Mesenchymal stem cell (in vitro differentiated cells and primary cell): Measurements from ENCODE around the gene SYT11. TPM values are rescaled to one million over a fixed set of nuclear protein-coding genes. Genes with fewer than 3 reads are reported as not detected.
A peak's percentile ranks its signal among the peaks of the same experiment; 100 is the strongest.

Source experiments
- DNase-seq: peaks from one replicate; pipeline ENCODE4 v3.0.0-alpha.2; 2013
- H2AFZ ChIP-seq: one replicate; pipeline ENCODE4 v1.6.1; 2013; ENCODE audit warnings: low read depth, mild to moderate bottlenecking, control low read depth, inconsistent platforms, low read length, moderate library complexity
- H2AK5ac ChIP-seq: 2 replicates; pipeline ENCODE4 v1.6.1; 2013; ENCODE audit warnings: low read length, moderate library complexity, mild to moderate bottlenecking, inconsistent platforms; ENCODE audit not compliant: severe bottlenecking
- H2BK120ac ChIP-seq: one replicate; pipeline ENCODE4 v1.6.1; 2013; ENCODE audit warnings: low read depth, mild to moderate bottlenecking, inconsistent platforms, low read length, moderate library complexity
- H2BK12ac ChIP-seq, 2 experiments: one replicate each; pipeline ENCODE4 v1.6.1; 2013; ENCODE audit warnings: inconsistent platforms in 2 of 2, low read length in 2 of 2, mild to moderate bottlenecking in 2 of 2, moderate library complexity in 2 of 2, control low read depth in 1 of 2
- H2BK15ac ChIP-seq: one replicate; pipeline ENCODE4 v1.6.1; 2013; ENCODE audit warnings: mild to moderate bottlenecking, low read depth, inconsistent platforms; ENCODE audit not compliant: poor library complexity, severe bottlenecking
- H2BK5ac ChIP-seq: 2 replicates; pipeline ENCODE4 v1.6.1; 2013; ENCODE audit warnings: low read depth, mild to moderate bottlenecking, low read length, control low read depth, inconsistent platforms; ENCODE audit not compliant: poor library complexity, severe bottlenecking
- H3K14ac ChIP-seq, 2 experiments: one replicate each; pipeline ENCODE4 v1.6.1; 2013; ENCODE audit warnings: inconsistent platforms in 2 of 2, low read length in 2 of 2, control low read depth in 1 of 2, mild to moderate bottlenecking in 1 of 2, moderate library complexity in 1 of 2
- H3K18ac ChIP-seq, 2 experiments: one replicate each; pipeline ENCODE4 v1.6.1; 2013; ENCODE audit warnings: inconsistent platforms in 2 of 2, low read length in 2 of 2, control low read depth in 1 of 2, low read depth in 1 of 2, mild to moderate bottlenecking in 1 of 2
- H3K23ac ChIP-seq, 2 experiments: one replicate each; pipeline ENCODE4 v1.6.1; 2013; ENCODE audit warnings: inconsistent platforms in 2 of 2, low read length in 2 of 2, mild to moderate bottlenecking in 2 of 2, moderate library complexity in 2 of 2, control low read depth in 1 of 2
- H3K27ac ChIP-seq: 2 replicates; pipeline ENCODE4 v1.5.1; 2013; ENCODE audit warnings: mild to moderate bottlenecking, moderate library complexity, low read length, control low read depth, inconsistent platforms; ENCODE audit not compliant: poor library complexity, severe bottlenecking
- H3K27me3 ChIP-seq, 2 experiments: 2 replicates each; pipeline versions ENCODE4 v1.6.1 to v1.7.0; 2013; ENCODE audit warnings: low read length in 2 of 2, mild to moderate bottlenecking in 2 of 2, moderate library complexity in 2 of 2, control low read depth in 1 of 2, inconsistent platforms in 1 of 2; ENCODE audit not compliant: control insufficient read depth in 1 of 2, insufficient read depth in 1 of 2
- H3K36me3 ChIP-seq, 2 experiments: 2 replicates each; pipeline versions ENCODE4 v1.6.1 to v1.7.0; 2013; ENCODE audit warnings: low read length in 2 of 2, control low read depth in 1 of 2, inconsistent platforms in 1 of 2, low read depth in 1 of 2, mild to moderate bottlenecking in 1 of 2; ENCODE audit not compliant: insufficient read depth in 2 of 2, control insufficient read depth in 1 of 2
- H3K4ac ChIP-seq, 2 experiments: one replicate each; pipeline ENCODE4 v1.6.1; 2013; ENCODE audit warnings: inconsistent platforms in 2 of 2, low read length in 2 of 2, mild to moderate bottlenecking in 2 of 2, moderate library complexity in 2 of 2, control low read depth in 1 of 2, low read depth in 1 of 2
- H3K4me1 ChIP-seq: 2 replicates; pipeline ENCODE4 v1.6.1; 2013; ENCODE audit warnings: low read depth, low read length, control low read depth; ENCODE audit not compliant: control insufficient read depth, insufficient read depth
- H3K4me2 ChIP-seq: 2 replicates; pipeline ENCODE4 v1.6.1; 2013; ENCODE audit warnings: low read length, mild to moderate bottlenecking, inconsistent platforms; ENCODE audit not compliant: poor library complexity, severe bottlenecking
- H3K4me3 ChIP-seq, 2 experiments: 2 replicates each; pipeline versions ENCODE4 v1.5.1 to v1.7.0; 2013; ENCODE audit warnings: low read length in 2 of 2, mild to moderate bottlenecking in 2 of 2, control low read depth in 1 of 2, low read depth in 1 of 2; ENCODE audit not compliant: insufficient read depth in 1 of 2
- H3K79me1 ChIP-seq: replicated peaks from 2 replicates; pipeline ENCODE4 v1.6.1; 2013; ENCODE audit warnings: mild to moderate bottlenecking, control low read depth, low read length, inconsistent platforms; ENCODE audit not compliant: poor library complexity, severe bottlenecking
- H3K9ac ChIP-seq: 2 replicates; pipeline ENCODE4 v1.7.0; 2013; ENCODE audit warnings: mild to moderate bottlenecking, low read length, moderate library complexity
- H3K9me3 ChIP-seq: 2 replicates; pipeline ENCODE4 v1.7.0; 2013; ENCODE audit warnings: mild to moderate bottlenecking, low read length; ENCODE audit not compliant: control insufficient read depth
- H4K8ac ChIP-seq: one replicate; pipeline ENCODE4 v1.6.1; 2013; ENCODE audit warnings: inconsistent platforms, mild to moderate bottlenecking, low read length, moderate library complexity
- H4K91ac ChIP-seq: one replicate; pipeline ENCODE4 v1.6.1; 2013; ENCODE audit warnings: mild to moderate bottlenecking, low read length, inconsistent platforms
- WGBS: methylation state at CpG from one replicate; pipeline ENCODE4 v1.1.7; 2013; ENCODE audit warnings: mixed read lengths; 5-methylcytosine and 5-hydroxymethylcytosine counted together
- polyA plus RNA-seq, 2 experiments: library from polyadenylated mRNA; stranded (reverse); fragments of 200-250 nt; gene quantifications; one replicate each; pipeline ENCODE4 v1.2.3, GENCODE V29; 2013

SYT11 gene
- polyA plus RNA-seq (2013, experiment 1 of 2): 4.0 TPM
- 3.9 TPM for polyA plus RNA-seq (2013, experiment 2 of 2)

- Histone ChIP-seq H3K27me3 (no peaks in the 10 kb centered on the region), H3K9ac (peak within 1 kb of the TSS; percentile 97), H3K4me1 (peaks cover 7% of the 10 kb centered on the region), H3K79me1 (peaks cover 4% of the 10 kb centered on the region), H3K4ac (peak within 1 kb of the TSS; percentile 15 to 86), H3K14ac (peak within 1 kb of the TSS in 1 of 2 experiments; percentile 74), H2BK5ac (no peak within 1 kb of the TSS), H2AK5ac (peak within 1 kb of the TSS; percentile 33), H3K36me3 (peaks cover 3 to 16% of the 10 kb centered on the region in 2 experiments), H4K8ac (peak within 1 kb of the TSS; percentile 90), H4K91ac (peak within 1 kb of the TSS; percentile 63), H3K9me3 (no peaks in the 10 kb centered on the region), H3K4me2 (peak within 1 kb of the TSS; percentile 62), H2BK15ac (peak within 1 kb of the TSS; percentile 53), H2BK120ac (no peak within 1 kb of the TSS), H3K4me3 (peak within 1 kb of the TSS; percentile 38 to 83), H3K18ac (peak within 1 kb of the TSS; percentile 60 to 80), H3K27ac (peak within 1 kb of the TSS; percentile 62), H2AFZ (peak within 1 kb of the TSS; percentile 76), H2BK12ac (peak within 1 kb of the TSS in 1 of 2 experiments; percentile 61), H3K23ac (peak within 1 kb of the TSS in 1 of 2 experiments; percentile 32)
- WGBS: 13% methylated on average over 33 of the region's 33 CpGs
- DNase-seq: peak; percentile 95
These were observed at the start of gene SYT11 for GRCh38 chr1:155859234-155859829. TSS of gene SYT11 (plus strand) at chr1:155859567. CDS start at chr1:155859762, 195 bp downstream.

- no peaks in the 10 kb centered on the region for H3K27me3 ChIP-seq
- no peak overlapping the region for H2BK12ac ChIP-seq
- H4K8ac ChIP-seq: no peak overlapping the region
- H2BK120ac ChIP-seq: no peak overlapping the region
- no peaks in the 10 kb centered on the region for H3K4me1 ChIP-seq
- H3K18ac ChIP-seq: no peak overlapping the region
- H3K4me3 ChIP-seq: no peak overlapping the region
- H4K91ac ChIP-seq: no peak overlapping the region
- no peak overlapping the region for H3K27ac ChIP-seq
- no peak overlapping the region for H2BK15ac ChIP-seq
- H3K36me3 ChIP-seq: peaks cover 31 to 72% of the 10 kb centered on the region in 2 experiments
- no peak overlapping the region for H3K14ac ChIP-seq
- H3K4me2 ChIP-seq: no peak overlapping the region
- H3K79me1 ChIP-seq: peaks cover 19% of the 10 kb centered on the region
- no peak for DNase-seq
- no peaks in the 10 kb centered on the region for H3K9me3 ChIP-seq
- no peak overlapping the region for H3K23ac ChIP-seq
- H3K4ac ChIP-seq: no peak overlapping the region
- no peak overlapping the region for H3K9ac ChIP-seq
- no peak overlapping the region for H2BK5ac ChIP-seq
- no peak overlapping the region for H2AFZ ChIP-seq
- 100% methylated on average over 1 of the region's 1 CpG for WGBS
- H2AK5ac ChIP-seq: no peak overlapping the region
These were observed 46.5 kb upstream of the SYT11 start for GRCh38 chr1:155812878-155813277.

GRCh38 chr1:155813672-155814071 is 45.7 kb upstream of the SYT11 start:
- H2BK5ac ChIP-seq: no peak overlapping the region
- H3K27ac ChIP-seq: no peak overlapping the region
- H3K14ac ChIP-seq: no peak overlapping the region
- no peak overlapping the region for H4K8ac ChIP-seq
- H3K4me1 ChIP-seq: no peaks in the 10 kb centered on the region
- peaks cover 31 to 75% of the 10 kb centered on the region in 2 experiments for H3K36me3 ChIP-seq
- peaks cover 15% of the 10 kb centered on the region for H3K79me1 ChIP-seq
- no peak overlapping the region for H2BK15ac ChIP-seq
- H3K9ac ChIP-seq: no peak overlapping the region
- H3K18ac ChIP-seq: no peak overlapping the region
- no peak for DNase-seq
- H3K9me3 ChIP-seq: no peaks in the 10 kb centered on the region
- H2BK120ac ChIP-seq: no peak overlapping the region
- no peak overlapping the region for H3K4ac ChIP-seq
- H2BK12ac ChIP-seq: no peak overlapping the region
- WGBS: 100% methylated on average over 3 of the region's 3 CpGs
- H3K23ac ChIP-seq: no peak overlapping the region
- no peak overlapping the region for H3K4me2 ChIP-seq
- H2AFZ ChIP-seq: no peak overlapping the region
- H3K27me3 ChIP-seq: no peaks in the 10 kb centered on the region
- H2AK5ac ChIP-seq: no peak overlapping the region
- H4K91ac ChIP-seq: no peak overlapping the region
- H3K4me3 ChIP-seq: no peak overlapping the region

DNA sequence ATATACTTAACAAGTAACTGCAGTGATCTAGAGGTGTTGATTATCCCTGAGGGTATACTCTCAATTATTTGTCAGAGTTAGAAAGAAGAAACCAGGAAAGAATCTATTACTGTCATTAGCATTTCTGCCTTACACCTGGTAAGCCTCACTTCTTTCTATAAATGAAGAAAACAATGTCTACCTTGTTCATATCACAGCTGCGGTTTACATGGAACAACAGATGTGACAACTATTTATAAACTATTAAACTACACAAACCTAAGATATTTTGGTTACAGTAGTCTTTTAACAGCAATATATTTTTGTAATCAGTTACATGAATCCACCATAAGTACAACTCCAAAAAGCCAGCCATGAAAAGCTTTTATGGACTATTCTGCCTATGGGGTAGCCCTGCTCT is 43.0 kb upstream of the SYT11 start:
- Histone ChIP-seq H2AFZ (no peak overlapping the region), H3K14ac (no peak overlapping the region), H3K27ac (no peak overlapping the region), H3K79me1 (peaks cover 14% of the 10 kb centered on the region), H2BK5ac (no peak overlapping the region), H2BK12ac (no peak overlapping the region), H2AK5ac (no peak overlapping the region), H3K36me3 (peaks cover 32 to 84% of the 10 kb centered on the region in 2 experiments), H3K27me3 (no peaks in the 10 kb centered on the region), H3K9ac (no peak overlapping the region), H3K4ac (no peak overlapping the region), H3K4me1 (no peaks in the 10 kb centered on the region), H4K8ac (no peak overlapping the region), H3K9me3 (no peaks in the 10 kb centered on the region), H3K4me2 (no peak overlapping the region), H3K18ac (no peak overlapping the region), H4K91ac (no peak overlapping the region), H2BK15ac (no peak overlapping the region), H2BK120ac (no peak overlapping the region), H3K4me3 (no peak overlapping the region), H3K23ac (no peak overlapping the region)
- 89% methylated on average over 1 of the region's 1 CpG for WGBS
- DNase-seq: no peak
